Measurements from ENCODE around the gene SGSM2. TPM values are rescaled to one million over a fixed set of nuclear protein-coding genes. Genes with fewer than 3 reads are reported as not detected.

The SGSM2 gene
- polyA plus RNA-seq, 3 donors = 61.6 to 79.9 (median 74.7) TPM

- DNase-seq (ENCODE audit: extremely low read depth in 1 of 11, low read depth in 9 of 11, low spot score in 4 of 11) = no peak
Observed at GRCh38 chr17:2405247-2405926, 68.1 kb downstream of the SGSM2 start.

GRCh38 chr17:2406271-2406902 is 69.1 kb downstream of the SGSM2 start:
- DNase-seq (ENCODE audit: extremely low read depth in 1 of 11, low read depth in 9 of 11, low spot score in 4 of 11) = no peak

GRCh38 chr17:2406903-2407790 is 69.8 kb downstream of the SGSM2 start:
- no peak for DNase-seq (ENCODE audit: extremely low read depth in 1 of 11, low read depth in 9 of 11, low spot score in 4 of 11)

GRCh38 chr17:2410951-2411350 is 73.7 kb downstream of the SGSM2 start:
- DNase-seq (ENCODE audit: extremely low read depth in 1 of 11, low read depth in 9 of 11, low spot score in 4 of 11) = no peak

GRCh38 chr17:2412561-2413021 is 75.3 kb downstream of the SGSM2 start:
- no peak for DNase-seq (ENCODE audit: extremely low read depth in 1 of 11, low read depth in 9 of 11, low spot score in 4 of 11)

- no peak for DNase-seq (ENCODE audit: extremely low read depth in 1 of 11, low read depth in 9 of 11, low spot score in 4 of 11)
Observed at GRCh38 chr17:2414446-2415064, 77.3 kb downstream of the SGSM2 start.

GRCh38 chr17:2415081-2415480 is 77.8 kb downstream of the SGSM2 start:
- no peak for DNase-seq (ENCODE audit: extremely low read depth in 1 of 11, low read depth in 9 of 11, low spot score in 4 of 11)

- peak in 7 of 11 donors; percentile 78 to 85 (median 81) for DNase-seq (ENCODE audit: extremely low read depth in 1 of 11, low read depth in 9 of 11, low spot score in 4 of 11)
Observed at GRCh38 chr17:2416010-2416734, 78.9 kb downstream of the SGSM2 start.

- no peak for DNase-seq (ENCODE audit: extremely low read depth in 1 of 11, low read depth in 9 of 11, low spot score in 4 of 11)
Observed at GRCh38 chr17:2418572-2418971, 81.3 kb downstream of the SGSM2 start.

- DNase-seq (ENCODE audit: extremely low read depth in 1 of 11, low read depth in 9 of 11, low spot score in 4 of 11) = no peak
Observed at GRCh38 chr17:2419486-2419885, 82.2 kb downstream of the SGSM2 start.

GRCh38 chr17:2420176-2420575 is 82.9 kb downstream of the SGSM2 start:
- DNase-seq (ENCODE audit: extremely low read depth in 1 of 11, low read depth in 9 of 11, low spot score in 4 of 11) = no peak

GRCh38 chr17:2421315-2422147 is 84.2 kb downstream of the SGSM2 start:
- no peak for DNase-seq (ENCODE audit: extremely low read depth in 1 of 11, low read depth in 9 of 11, low spot score in 4 of 11)

- DNase-seq (ENCODE audit: extremely low read depth in 1 of 11, low read depth in 9 of 11, low spot score in 4 of 11) = no peak
Observed at GRCh38 chr17:2423271-2423670, 86.0 kb downstream of the SGSM2 start.

- no peak for DNase-seq (ENCODE audit: extremely low read depth in 1 of 11, low read depth in 9 of 11, low spot score in 4 of 11)
Observed at GRCh38 chr17:2427215-2427614, 89.9 kb downstream of the SGSM2 start.

GRCh38 chr17:2427910-2428309 is 90.6 kb downstream of the SGSM2 start:
- DNase-seq (ENCODE audit: extremely low read depth in 1 of 11, low read depth in 9 of 11, low spot score in 4 of 11) = no peak

All from renal cortex interstitium (tissue), 11 donors.